Measurements from ENCODE around the gene PFN1.
"Not testable (repeated sequence)": the region's sequence is repeated elsewhere in the genome, so short reads cannot be mapped to it uniquely, and the experiment has no call there.

The PFN1 gene

GRCh38 chr17:4921320-4921719 is 27.0 kb downstream of the PFN1 start:
- DNase-seq (ENCODE audit: low read depth, low spot score): no peak

GRCh38 chr17:4920351-4921048 is 27.8 kb downstream of the PFN1 start:
- no peak for DNase-seq (ENCODE audit: low read depth, low spot score)

DNA sequence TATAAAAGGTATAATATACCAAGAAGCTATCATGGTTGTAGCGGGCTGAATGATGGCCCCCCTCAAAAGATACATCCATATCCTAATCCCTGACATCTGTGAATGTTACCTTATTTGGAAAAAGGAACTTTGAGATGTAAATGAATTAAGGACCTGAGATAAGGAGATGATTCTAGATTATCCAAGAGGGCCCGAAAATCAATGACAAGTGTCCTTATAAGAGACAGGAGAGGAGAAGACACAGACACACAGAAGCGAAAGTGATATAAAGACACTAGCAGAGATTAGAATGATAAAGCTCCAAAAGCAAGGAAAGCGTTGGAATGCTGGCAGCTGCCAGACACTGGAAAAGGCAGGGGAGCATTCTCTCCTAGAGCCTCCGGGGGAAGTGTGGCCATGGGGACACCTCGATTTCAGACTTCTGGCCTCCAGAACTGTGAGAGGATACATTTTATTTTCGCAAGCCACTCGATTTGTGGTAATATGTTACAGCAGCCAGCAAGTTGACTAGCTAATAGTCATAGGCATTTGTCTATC is 28.8 kb downstream of the PFN1 start:
- no peak for DNase-seq (ENCODE audit: low read depth, low spot score)

DNA sequence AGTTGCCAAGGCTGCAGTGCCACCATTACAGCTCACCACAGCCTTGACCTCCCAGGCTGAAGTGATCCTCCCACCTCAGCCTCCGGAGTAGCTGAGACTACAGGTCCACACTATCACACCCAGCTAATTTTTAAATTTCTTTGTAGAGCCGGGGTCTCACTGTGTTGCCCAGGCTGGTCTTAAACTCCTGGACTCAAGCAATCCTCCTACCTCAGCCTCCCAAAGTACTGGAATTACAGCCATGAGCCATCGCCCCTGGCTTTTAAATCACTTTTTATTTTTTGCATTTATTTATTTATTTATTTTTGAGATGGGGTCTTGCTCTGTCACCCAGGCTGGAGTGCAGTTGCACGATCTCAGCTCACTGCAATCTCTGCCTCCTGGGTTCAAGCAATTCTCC is 33.8 kb downstream of the PFN1 start:
- not testable (repeated sequence) for DNase-seq (ENCODE audit: low read depth, low spot score)

GRCh38 chr17:4913994-4914393 is 34.3 kb downstream of the PFN1 start:
- no peak for DNase-seq (ENCODE audit: low read depth, low spot score)

- DNase-seq (ENCODE audit: low read depth, low spot score): peak; percentile 81
These were observed 39.4 kb downstream of the PFN1 start for GRCh38 chr17:4908711-4909496.

GRCh38 chr17:4908301-4908700 is 40.0 kb downstream of the PFN1 start:
- DNase-seq (ENCODE audit: low read depth, low spot score): no peak

GRCh38 chr17:4906642-4907041 is 41.7 kb downstream of the PFN1 start:
- DNase-seq (ENCODE audit: low read depth, low spot score): not testable (repeated sequence)

DNA sequence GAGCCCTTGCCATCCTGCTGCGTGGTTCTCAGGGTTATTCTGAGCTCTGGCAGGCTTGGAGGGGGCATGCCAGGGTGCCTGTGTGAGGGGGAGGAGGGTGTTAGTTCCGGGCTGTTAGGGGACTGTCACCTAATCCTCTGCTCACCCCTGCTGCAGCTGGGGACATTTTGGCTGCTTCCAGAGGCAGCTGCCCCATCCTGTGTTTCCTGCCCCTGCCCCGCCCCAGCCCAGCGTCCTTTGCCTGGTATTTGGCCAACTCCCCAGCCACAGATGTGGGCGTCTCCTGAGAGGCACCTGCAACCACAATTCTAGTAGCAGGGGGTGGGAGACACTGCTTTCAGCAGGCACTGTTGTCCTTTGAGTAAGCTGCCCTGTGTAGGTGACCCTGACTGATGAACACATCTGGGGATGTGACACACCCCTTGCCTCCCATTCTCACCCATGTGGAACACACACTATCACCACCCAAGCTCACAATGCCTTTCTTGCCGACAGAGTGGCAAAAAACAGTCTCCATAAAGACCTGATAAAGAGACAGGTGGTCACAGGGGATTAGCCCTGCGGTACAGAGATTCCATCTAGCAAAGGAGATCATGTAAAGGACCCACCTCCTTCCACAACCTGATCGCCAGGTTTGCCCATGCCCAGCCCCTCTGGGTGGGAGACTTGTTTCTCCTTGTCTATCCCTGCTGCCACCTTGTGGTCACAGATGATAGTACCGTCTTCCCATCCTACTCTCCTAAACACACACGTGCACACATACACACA is 45.1 kb downstream of the PFN1 start, which contains the start of gene CHRNE:
Gene CHRNE (minus strand): TSS at position 48 of the 768 bp plus-strand sequence. CDS start 35 bp downstream, at position 13.
- peak; percentile 59 for DNase-seq (ENCODE audit: low read depth, low spot score)

DNA sequence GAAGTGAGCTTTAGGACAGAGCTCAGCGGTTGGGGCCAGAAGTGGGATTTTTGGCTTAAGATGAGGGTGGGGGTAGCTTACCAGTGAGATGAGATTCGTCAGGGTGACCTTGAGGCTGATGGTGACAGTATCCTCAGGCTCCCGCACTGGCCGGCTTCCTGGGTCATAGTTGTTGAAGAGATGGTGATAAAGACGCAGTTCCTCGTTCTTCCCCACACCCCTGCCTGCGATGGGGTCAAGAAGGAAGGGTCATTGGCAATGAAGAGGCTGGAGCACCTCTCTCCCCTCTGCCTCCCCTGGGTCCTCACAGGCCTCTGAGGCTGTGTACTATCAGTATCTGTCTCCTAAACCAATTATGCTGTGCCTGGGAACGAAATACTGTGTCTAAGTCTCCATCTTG is 45.8 kb downstream of the PFN1 start:
- DNase-seq (ENCODE audit: low read depth, low spot score): no peak

DNA sequence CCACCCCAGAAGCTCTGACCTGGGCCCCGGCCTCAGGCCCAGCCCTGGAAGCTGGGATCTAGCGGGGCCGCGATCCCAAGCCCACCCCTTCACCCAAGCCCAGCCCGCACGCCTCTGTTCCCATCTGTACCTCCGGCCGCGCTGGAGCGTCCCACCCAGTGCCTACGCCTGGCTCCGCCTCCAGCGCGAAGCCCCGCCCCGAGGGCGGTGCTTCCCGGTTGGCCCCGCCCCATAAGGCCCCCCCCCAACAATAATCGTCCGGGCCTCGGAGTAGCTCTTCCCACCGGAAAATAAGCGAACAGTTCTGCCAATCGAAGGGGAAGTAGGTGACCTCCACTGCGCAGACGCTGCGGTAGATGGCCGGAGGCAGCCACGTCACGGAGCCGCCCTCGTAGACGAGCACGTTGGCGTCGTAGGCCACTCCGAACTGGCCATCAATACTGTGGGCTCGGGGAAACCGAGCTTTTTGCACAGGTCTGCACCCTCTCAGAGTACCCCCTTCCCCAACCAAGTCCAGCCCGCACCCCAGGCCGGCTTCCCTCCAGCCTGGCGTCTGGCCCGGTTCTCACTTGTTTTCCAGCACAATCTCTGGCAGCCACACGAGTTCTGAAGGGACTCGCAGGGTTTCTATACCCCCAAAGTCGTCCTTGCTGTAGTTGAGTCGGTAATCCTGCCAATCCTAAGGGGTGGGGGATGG is 46.5 kb downstream of the PFN1 start:
- DNase-seq (ENCODE audit: low read depth, low spot score): no peak

- no peak for DNase-seq (ENCODE audit: low read depth, low spot score)
These were observed 47.2 kb downstream of the PFN1 start for GRCh38 chr17:4901108-4901647.

DNA sequence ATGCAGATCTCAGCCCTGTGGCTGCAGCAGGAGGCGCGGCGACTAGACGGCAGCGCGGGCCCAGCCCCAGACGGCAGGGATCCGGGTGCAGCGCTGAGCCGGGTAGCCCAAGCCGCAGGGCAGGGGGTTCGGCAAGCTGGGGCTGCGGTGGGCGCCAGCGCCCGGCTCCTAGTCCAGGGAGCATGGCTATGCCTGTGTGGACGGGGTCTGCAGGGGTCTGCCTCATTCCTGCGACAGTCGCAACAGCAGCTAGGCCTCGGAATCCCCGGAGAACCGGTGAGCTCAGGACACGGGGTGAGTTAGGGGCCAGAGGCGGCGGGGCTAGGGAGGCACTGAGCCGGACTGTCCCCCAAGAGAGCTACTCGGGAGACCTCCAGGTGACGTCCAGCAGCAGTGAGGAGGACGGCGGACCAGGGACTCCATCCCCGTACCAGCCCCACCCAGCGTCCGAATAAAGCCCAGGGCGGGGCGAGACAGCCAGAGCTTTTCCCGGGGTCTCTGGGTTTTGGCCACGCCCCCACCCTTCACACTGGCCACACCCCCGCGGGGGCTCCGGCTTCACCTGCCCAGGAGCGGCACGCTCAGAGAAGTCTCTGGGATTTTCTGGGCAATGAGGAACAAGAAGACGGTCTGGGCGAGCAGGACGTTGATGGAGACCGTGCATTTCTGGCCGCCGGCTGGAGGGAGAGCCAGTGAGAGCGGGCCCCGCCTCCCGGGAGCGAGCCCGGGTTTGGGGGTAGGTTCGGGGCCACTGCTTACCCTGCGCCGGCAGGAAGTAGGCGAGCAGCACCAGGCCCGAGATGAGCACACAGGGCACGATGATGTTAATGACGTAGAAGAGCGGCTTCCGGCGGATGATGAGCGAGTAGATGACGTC is 47.9 kb downstream of the PFN1 start:
- no peak for DNase-seq (ENCODE audit: low read depth, low spot score)

GRCh38 chr17:4899341-4900230 is 48.7 kb downstream of the PFN1 start, which contains the start of gene C17orf107:
TSS of gene C17orf107 (plus strand) at chr17:4899536. CDS start at chr17:4899763, 227 bp downstream.
- DNase-seq (ENCODE audit: low read depth, low spot score): no peak

DNA sequence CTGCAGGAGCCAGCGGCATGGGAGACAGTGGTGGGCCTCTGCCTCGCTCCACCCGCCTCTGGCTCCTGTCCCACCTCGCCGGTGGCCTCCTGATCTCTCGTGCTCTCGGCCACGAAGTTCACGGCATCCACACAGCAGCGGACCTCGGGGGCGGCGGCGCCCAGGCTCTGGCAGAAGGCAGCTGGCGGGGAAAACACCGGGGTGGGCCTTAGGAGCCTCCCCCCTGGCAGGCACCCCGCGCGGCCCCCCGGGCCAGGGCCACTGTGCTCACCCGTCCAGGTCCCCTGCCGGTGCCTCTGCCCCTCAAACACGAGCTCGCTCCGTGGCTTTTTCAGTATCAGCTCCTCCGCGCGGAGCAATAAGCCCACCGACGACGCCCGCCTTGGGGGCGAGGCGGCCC is 49.4 kb downstream of the PFN1 start:
- no peak for DNase-seq (ENCODE audit: low read depth, low spot score)

GRCh38 chr17:4898351-4898750 is 50.0 kb downstream of the PFN1 start:
- DNase-seq (ENCODE audit: low read depth, low spot score): no peak

DNA sequence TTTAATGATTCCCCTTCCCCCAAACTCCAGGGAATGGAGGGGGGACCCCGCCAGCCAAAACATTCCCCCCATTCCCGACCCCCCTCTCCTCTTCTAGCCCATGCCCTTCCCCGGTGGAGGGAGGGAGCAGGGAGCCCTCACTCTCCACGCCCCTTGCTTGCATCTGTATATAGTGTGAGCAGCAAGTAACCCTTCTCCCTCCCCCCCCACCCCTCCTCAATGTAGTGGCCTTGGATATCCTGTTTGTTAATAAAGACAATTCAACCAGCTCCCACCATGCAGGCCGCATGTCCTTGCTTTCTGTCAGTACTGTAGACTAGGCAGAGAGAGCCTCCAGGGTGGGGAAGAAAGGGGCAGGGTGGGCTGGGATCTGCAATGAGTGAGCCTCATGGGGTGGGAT is 50.5 kb downstream of the PFN1 start:
- no peak for DNase-seq (ENCODE audit: low read depth, low spot score)

DNA sequence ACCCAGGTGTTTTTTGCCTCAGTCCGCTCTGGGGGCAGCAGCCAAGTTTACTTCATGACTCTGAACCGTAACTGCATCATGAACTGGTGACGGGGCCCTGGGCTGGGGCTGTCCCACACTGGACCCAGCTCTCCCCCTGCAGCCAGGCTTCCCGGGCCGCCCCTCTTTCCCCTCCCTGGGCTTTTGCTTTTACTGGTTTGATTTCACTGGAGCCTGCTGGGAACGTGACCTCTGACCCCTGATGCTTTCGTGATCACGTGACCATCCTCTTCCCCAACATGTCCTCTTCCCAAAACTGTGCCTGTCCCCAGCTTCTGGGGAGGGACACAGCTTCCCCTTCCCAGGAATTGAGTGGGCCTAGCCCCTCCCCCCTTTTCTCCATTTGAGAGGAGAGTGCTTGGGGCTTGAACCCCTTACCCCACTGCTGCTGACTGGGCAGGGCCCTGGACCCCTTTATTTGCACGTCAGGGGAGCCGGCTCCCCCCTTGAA is 51.1 kb downstream of the PFN1 start:
- no peak for DNase-seq (ENCODE audit: low read depth, low spot score)

All from smooth muscle cell of the brain vasculature (primary cell).